Kidney (tissue), 14 donors: ENCODE data around the gene RIMBP2. TPM values are rescaled to one million over a fixed set of nuclear protein-coding genes. Genes with fewer than 3 reads are reported as not detected.

Source experiments
- DNase-seq, 5 donors: peaks; one replicate each; pipeline ENCODE4 v3.0.0-alpha.2; 2013 to 2020
- FAIRE-seq: peaks from 2 replicates; lab custom pipeline; 2012; peaks lifted over from hg19 to GRCh38; lab: Jason Lieb, UNC
- H3K27ac ChIP-seq, 2 donors: one replicate each; pipeline ENCODE4 v1.7.0; 2013; ENCODE audit warnings: low read depth in 2 of 2, low read length in 2 of 2, inconsistent platforms in 1 of 2
- H3K27me3 ChIP-seq: one replicate; pipeline ENCODE4 v1.7.1; 2013; ENCODE audit warnings: low read length, inconsistent platforms; ENCODE audit not compliant: control insufficient read depth, insufficient read depth
- H3K36me3 ChIP-seq, 3 donors: one replicate each; pipeline versions ENCODE4 v1.7.0 to v1.7.1; 2013; ENCODE audit warnings: low read length in 3 of 3, control low read depth in 1 of 3, inconsistent platforms in 1 of 3; ENCODE audit not compliant: insufficient read depth in 3 of 3, control insufficient read depth in 2 of 3
- H3K4me1 ChIP-seq, 3 donors: one replicate each; pipeline versions ENCODE4 v1.7.0 to v1.7.1; 2013; ENCODE audit warnings: low read length in 3 of 3, inconsistent platforms in 1 of 3, low read depth in 1 of 3; ENCODE audit not compliant: control insufficient read depth in 2 of 3, insufficient read depth in 2 of 3
- H3K4me3 ChIP-seq, 3 donors: one replicate each; pipeline versions ENCODE4 v1.7.0 to v1.8.1; 2013; ENCODE audit warnings: low read length in 3 of 3, control low read depth in 1 of 3, inconsistent platforms in 1 of 3
- H3K9ac ChIP-seq, 3 donors: one replicate each; pipeline versions ENCODE4 v1.7.0 to v1.7.1; 2013; ENCODE audit warnings: low read length in 3 of 3, control low read depth in 1 of 3, inconsistent platforms in 1 of 3
- H3K9me3 ChIP-seq, 3 donors: one replicate each; pipeline versions ENCODE4 v1.7.0 to v1.7.1; 2013; ENCODE audit warnings: low read length in 3 of 3, control low read depth in 1 of 3, inconsistent platforms in 1 of 3; ENCODE audit not compliant: control insufficient read depth in 2 of 3, insufficient read depth in 1 of 3
- CTCF ChIP-seq: IDR thresholded peaks from 3 replicates; pipeline ENCODE4 v1.5.1; 2012; ENCODE audit warnings: mild to moderate bottlenecking, moderate library complexity, borderline replicate concordance; ENCODE audit not compliant: insufficient read depth; ENCODE audit errors: extremely low read depth
- intact Hi-C: fragments of 100-400 bp; cut with DNase I; formaldehyde crosslinking; loops from one replicate; pipeline ENCODE4 v1.11.1; 2022
- polyA plus RNA-seq: library from polyadenylated mRNA; stranded (reverse); fragments of 350-450 nt; fragmentation: Illumina TruSeq; extraction: RNeasy Lipid Tissue Mini Kit (QIAGEN cat#74804); gene quantifications from one replicate; pipeline ENCODE4 v1.2.3, GENCODE V29; 2014; ENCODE audit warnings: low read depth, low replicate concordance; ENCODE audit not compliant: insufficient read depth
- total RNA-seq: library from RNA; stranded (reverse); fragmentation: NEBNext Ultra II Directional; extraction: Animal tissue kit (Norgen Biotek cat#: 25700); gene quantifications from one replicate; pipeline ENCODE4 v1.2.1, GENCODE V29; 2021
- donor health status: control.
- donor health status: control.
- donor health status: control.
- donor health status: control.
- donor health status: control.
- donor health status: DM: yes; HTN: yes; CAD: no.
- donor health status: Normal renal cell carcinoma (clear cell type).

Gene RIMBP2
- total and polyA plus RNA-seq, 2 donors from 2014 or later = 2.8 to 51.7 TPM

GRCh38 chr12:130540376-130540775, 175.7 kb downstream of the RIMBP2 start:
- TF ChIP-seq CTCF = no peak
- Histone ChIP-seq H3K36me3 (no peaks in the 10 kb centered on the region), H3K9me3 (peaks cover 0 to 8% (median 0%) of the 10 kb centered on the region in 3 donors), H3K27ac (no peak overlapping the region), H3K27me3 (no peaks in the 10 kb centered on the region), H3K9ac (no peak overlapping the region), H3K4me1 (no peaks in the 10 kb centered on the region), H3K4me3 (no peak overlapping the region)
- DNase-seq (no peak), FAIRE-seq (no peak)
- intact Hi-C loops = no loop called here

- no peaks in the 10 kb centered on the region for H3K36me3 ChIP-seq
- H3K9me3 ChIP-seq = peaks cover 0 to 8% (median 0%) of the 10 kb centered on the region in 3 donors
- no peaks in the 10 kb centered on the region for H3K4me1 ChIP-seq
- H3K27ac ChIP-seq = no peak overlapping the region
- intact Hi-C loops = no loop called here
- H3K9ac ChIP-seq = no peak overlapping the region
- no peaks in the 10 kb centered on the region for H3K27me3 ChIP-seq
- FAIRE-seq (no peak), DNase-seq (no peak)
- H3K4me3 ChIP-seq = no peak overlapping the region
- no peak for TF ChIP-seq CTCF
These were observed 177.6 kb downstream of the RIMBP2 start for GRCh38 chr12:130538343-130539095.

GRCh38 chr12:130537655-130538054, 178.4 kb downstream of the RIMBP2 start:
- no peak for TF ChIP-seq CTCF
- H3K9me3 ChIP-seq = peaks cover 0 to 8% (median 0%) of the 10 kb centered on the region in 3 donors
- FAIRE-seq (no peak), DNase-seq (no peak)
- no peaks in the 10 kb centered on the region for H3K4me1 ChIP-seq
- H3K27me3 ChIP-seq = no peaks in the 10 kb centered on the region
- no peaks in the 10 kb centered on the region for H3K36me3 ChIP-seq
- intact Hi-C loops = no loop called here
- H3K27ac ChIP-seq = no peak overlapping the region
- no peak overlapping the region for H3K9ac ChIP-seq
- H3K4me3 ChIP-seq = no peak overlapping the region
